K562 (cell line): Measurements from ENCODE around the gene FCHO1. TPM values are rescaled to one million over a fixed set of nuclear protein-coding genes. Genes with fewer than 3 reads are reported as not detected.

Experiments used
- ATAC-seq: fragments of 200-7000 bp; cut with Tn5 transposase; 3 replicates; pipeline ENCODE4 v1.9.1; 2020; ENCODE audit warnings: moderate library complexity
- BruUV-seq: library from RNA; stranded (reverse); fragments of 400-500 nt; replicated peaks from 2 replicates; lab custom pipeline; 2021; lab: Mats Ljungman, UMichigan
- CTCF ChIA-PET: fragments of 300-600 bp; formaldehyde crosslinking; extraction: SDS; loops from one replicate; lab custom pipeline; 2021; ENCODE audit warnings: low intra/inter-chr PET ratio; lab: Yijun Ruan, JAX
- POLR2A ChIA-PET: fragments of 300-600, 350-650 bp; sonication (Branson Sonifier 250); formaldehyde crosslinking; extraction: SDS; loops from one replicate; lab custom pipeline; 2021; ENCODE audit warnings: antibody characterized with exemption, inconsistent platforms; lab: Yijun Ruan, JAX
- DNase-seq, 4 experiments: peaks; one replicate each; pipeline versions ENCODE4 v3.0.0 to v3.0.0-alpha.2; 2011 to 2018; ENCODE audit warnings: low spot score in 3 of 4, mixed read lengths in 3 of 4; ENCODE audit errors: extremely low read depth in 1 of 4
- FAIRE-seq: peaks from 2 replicates; lab custom pipeline; 2011; peaks lifted over from hg19 to GRCh38; lab: Jason Lieb, UNC
- H2AFZ ChIP-seq: 2 replicates; pipeline ENCODE4 v1.6.0; 2011; ENCODE audit warnings: low read depth, low read length, control low read depth, inconsistent platforms
- H3K27ac ChIP-seq: fragments of 200-600 bp; 3 replicates; pipeline ENCODE4 v1.8.0; 2011; ENCODE audit warnings: low read depth, mild to moderate bottlenecking, control low read depth, inconsistent platforms, low read length, moderate library complexity, mixed read lengths; ENCODE audit errors: extremely low read depth
- H3K27me3 ChIP-seq, 2 experiments: fragments of 300-600 bp in 1 of 2; 2 replicates in 1 of 2; 3 replicates in 1 of 2; pipeline versions ENCODE4 v1.6.0 to v1.8.0; 2011; ENCODE audit warnings: inconsistent platforms in 2 of 2, low read length in 2 of 2, mild to moderate bottlenecking in 1 of 2, mixed read lengths in 1 of 2, moderate library complexity in 1 of 2; ENCODE audit not compliant: control insufficient read depth in 2 of 2, insufficient read depth in 2 of 2
- H3K36me3 ChIP-seq: fragments of 300-600 bp; 3 replicates; pipeline ENCODE4 v1.8.0; 2011; ENCODE audit warnings: mild to moderate bottlenecking, low read length, inconsistent platforms; ENCODE audit not compliant: control insufficient read depth, insufficient read depth
- H3K4me1 ChIP-seq, 2 experiments: fragments of 200-600 bp in 1 of 2; replicated peaks in 1 of 2; 2 replicates in 1 of 2; 3 replicates in 1 of 2; pipeline versions ENCODE4 v1.5.1 to v1.8.0; 2011; ENCODE audit warnings: inconsistent platforms in 2 of 2, low read length in 2 of 2, mild to moderate bottlenecking in 1 of 2, mixed read lengths in 1 of 2, moderate library complexity in 1 of 2; ENCODE audit not compliant: control insufficient read depth in 2 of 2, insufficient read depth in 2 of 2
- H3K4me2 ChIP-seq: 2 replicates; pipeline ENCODE4 v1.6.1; 2011; ENCODE audit warnings: low read length, control low read depth, inconsistent platforms, mixed read lengths; ENCODE audit not compliant: insufficient read depth
- H3K4me3 ChIP-seq: fragments of 200-600 bp; sonication (generic), shearing (Covaris generic); 2 replicates; pipeline ENCODE4 v1.5.1; 2016; ENCODE audit warnings: control low read depth, inconsistent platforms
- H3K79me2 ChIP-seq: fragments of 200-600 bp; 3 replicates; pipeline ENCODE4 v1.8.0; 2011; ENCODE audit warnings: low read length, inconsistent platforms; ENCODE audit not compliant: control insufficient read depth, insufficient read depth
- H3K9ac ChIP-seq, 2 experiments: 2 replicates each; pipeline versions ENCODE4 v1.6.0 to v1.6.1; 2011; ENCODE audit warnings: low read depth in 2 of 2, low read length in 2 of 2, control low read depth in 1 of 2, inconsistent platforms in 1 of 2, mild to moderate bottlenecking in 1 of 2, mixed read lengths in 1 of 2; ENCODE audit not compliant: insufficient read depth in 1 of 2
- H3K9me1 ChIP-seq: one replicate; pipeline ENCODE4 v1.6.0; 2011; ENCODE audit warnings: inconsistent platforms, mild to moderate bottlenecking, low read length, moderate library complexity; ENCODE audit not compliant: control insufficient read depth, insufficient read depth
- H3K9me3 ChIP-seq: replicated peaks from 2 replicates; pipeline ENCODE4 v1.5.1; 2011; ENCODE audit warnings: low read depth, low read length, inconsistent platforms; ENCODE audit not compliant: control insufficient read depth, insufficient read depth
- H4K20me1 ChIP-seq: replicated peaks from 2 replicates; pipeline ENCODE4 v1.6.1; 2011; ENCODE audit warnings: low read length, inconsistent platforms, mixed read lengths; ENCODE audit not compliant: control insufficient read depth, insufficient read depth
- BRF1 ChIP-seq: IDR thresholded peaks from 3 replicates; pipeline ENCODE4 v1.6.1; 2011; ENCODE audit warnings: borderline replicate concordance, mild to moderate bottlenecking; ENCODE audit not compliant: insufficient read length; ENCODE audit errors: extremely low read depth
- NFIC ChIP-seq: fragments of 450-650 bp; IDR thresholded peaks from 2 replicates; pipeline ENCODE4 v1.6.1; 2017; ENCODE audit warnings: mild to moderate bottlenecking, inconsistent platforms
- POLR2G ChIP-seq: fragments of 200-400 bp; formaldehyde crosslinking; IDR thresholded peaks from 2 replicates; pipeline ENCODE4 v1.6.1; 2017; ENCODE audit warnings: low read depth, mild to moderate bottlenecking, antibody characterized with exemption, low read length, moderate library complexity
- RBFOX2 ChIP-seq: fragments of 200-400 bp; formaldehyde crosslinking; IDR thresholded peaks from 2 replicates; pipeline ENCODE4 v1.6.1; 2017; ENCODE audit warnings: low read depth, mild to moderate bottlenecking, low read length, moderate library complexity
- WGBS: fragments of 100-300 bp; shearing (Covaris generic); methylation state at CpG from one replicate; pipeline ENCODE4 v1.1.6; 2016; ENCODE audit warnings: low coverage, mixed read lengths; ENCODE audit not compliant: insufficient coverage; ENCODE audit errors: missing lambda C conversion rate; 5-methylcytosine and 5-hydroxymethylcytosine counted together
- in situ Hi-C: fragments of 300-500 bp; cut with MboI; formaldehyde crosslinking; loops from 4 replicates; pipeline ENCODE4 v1.15.0; 2018; ENCODE audit warnings: inconsistent platforms, mixed read lengths
- intact Hi-C: fragments of 100-400 bp; cut with micrococcal nuclease; formaldehyde crosslinking; loops from 2 replicates; pipeline ENCODE4 v1.14.2; 2022
- polyA plus RNA-seq, 8 experiments: library from polyadenylated mRNA; depleted of rRNA in 4 of 8; stranded (reverse) in 5 of 8; unstranded in 3 of 8; fragments of >200 nt; fragmentation: Nextera tagmentation in 2 of 8; fragmentation: Illumina TruSeq in 1 of 8; extraction: Ambion mirVana in 2 of 8; extraction: Trizol in 1 of 8; gene quantifications; 2 replicates each; pipeline versions ENCODE4 v1.2.1 to v1.2.3, GENCODE V29; 2011 to 2014; ENCODE audit warnings: inconsistent platforms in 1 of 8, missing spikeins in 1 of 8
- total RNA-seq, 7 experiments: library from RNA; depleted of rRNA in 6 of 7; stranded (reverse); fragments of >200 nt in 6 of 7; fragmentation: Illumina TruSeq in 2 of 7; extraction: Trizol in 2 of 7; gene quantifications; 2 replicates each; pipeline versions ENCODE4 v1.2.1 to v1.2.3, GENCODE V29; 2011 to 2021; ENCODE audit warnings: low replicate concordance in 1 of 7
- TF ChIP-seq, protein P1 (sequence below): sonication (generic); formaldehyde crosslinking; IDR thresholded peaks from 2 replicates; pipeline ENCODE4 v1.8.1; 2023; ENCODE audit warnings: mild to moderate bottlenecking, missing genetic modification reagents
- TF ChIP-seq, protein P2 (sequence below): sonication (generic); formaldehyde crosslinking; IDR thresholded peaks from 2 replicates; pipeline ENCODE4 v1.9.0; 2022; ENCODE audit warnings: mild to moderate bottlenecking, missing genetic modification reagents
- TF ChIP-seq, protein P3 (sequence below), 3 experiments: IDR thresholded peaks in 2 of 3; conservative IDR thresholded peaks in 1 of 3; 2 replicates each; pipeline ENCODE4 v1.5.1; 2011 to 2012; ENCODE audit warnings: low read length in 3 of 3, mild to moderate bottlenecking in 3 of 3, control low read depth in 2 of 3, improper control_type of control experiment in 1 of 3, inconsistent platforms in 1 of 3, low read depth in 1 of 3, mixed read lengths in 1 of 3, moderate library complexity in 1 of 3; ENCODE audit not compliant: insufficient read depth in 2 of 3

Gene FCHO1
- total and polyA plus RNA-seq, 9 of the 15 experiments (the other 6 are each of a cell fraction or from before 2014, with no cell fraction given), result 0.21 to 58.9 (median 18.3) TPM

DNA sequence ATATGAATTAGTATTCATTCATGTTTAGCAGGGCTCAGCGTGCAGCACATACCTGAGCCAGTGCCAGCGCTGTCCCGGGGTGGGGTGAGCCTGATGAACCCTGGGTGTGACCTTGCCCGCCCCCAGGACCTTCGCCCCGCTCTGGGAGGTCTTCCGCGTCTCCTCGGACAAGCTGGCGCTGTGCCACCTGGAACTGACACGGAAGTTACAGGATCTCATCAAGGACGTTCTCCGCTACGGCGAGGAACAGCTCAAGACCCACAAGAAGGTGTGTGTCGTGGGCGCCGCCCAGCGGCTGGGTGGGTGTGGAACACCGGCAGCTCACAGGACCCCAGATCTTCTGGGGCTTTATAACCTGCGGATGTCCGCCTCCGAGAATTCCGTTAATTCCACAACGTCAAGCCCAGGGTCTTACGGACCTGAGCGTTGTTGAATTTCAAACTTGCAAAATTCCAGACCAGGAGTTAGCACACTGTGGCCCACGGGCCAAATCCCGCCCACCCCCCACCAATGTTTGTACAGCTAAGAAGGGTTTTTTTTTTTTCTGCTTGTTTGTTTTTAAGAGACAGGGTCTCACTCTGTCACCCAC, 15.4 kb downstream of the FCHO1 start:
- peak overlapping the region in 1 of 2 experiments; percentile 13; a peak in 1 of 4 replicates for H3K9ac ChIP-seq
- intact Hi-C loops, result no loop called here
- TF ChIP-seq BRF1 (no peak), NFIC (peak; percentile 89), RBFOX2 (peak; percentile 51; the same call in 1 of the 2 replicates), POLR2G (0 out of 2 replicates have a peak, but pooled peaks have one; percentile 33)
- TF ChIP-seq, protein P1, sequence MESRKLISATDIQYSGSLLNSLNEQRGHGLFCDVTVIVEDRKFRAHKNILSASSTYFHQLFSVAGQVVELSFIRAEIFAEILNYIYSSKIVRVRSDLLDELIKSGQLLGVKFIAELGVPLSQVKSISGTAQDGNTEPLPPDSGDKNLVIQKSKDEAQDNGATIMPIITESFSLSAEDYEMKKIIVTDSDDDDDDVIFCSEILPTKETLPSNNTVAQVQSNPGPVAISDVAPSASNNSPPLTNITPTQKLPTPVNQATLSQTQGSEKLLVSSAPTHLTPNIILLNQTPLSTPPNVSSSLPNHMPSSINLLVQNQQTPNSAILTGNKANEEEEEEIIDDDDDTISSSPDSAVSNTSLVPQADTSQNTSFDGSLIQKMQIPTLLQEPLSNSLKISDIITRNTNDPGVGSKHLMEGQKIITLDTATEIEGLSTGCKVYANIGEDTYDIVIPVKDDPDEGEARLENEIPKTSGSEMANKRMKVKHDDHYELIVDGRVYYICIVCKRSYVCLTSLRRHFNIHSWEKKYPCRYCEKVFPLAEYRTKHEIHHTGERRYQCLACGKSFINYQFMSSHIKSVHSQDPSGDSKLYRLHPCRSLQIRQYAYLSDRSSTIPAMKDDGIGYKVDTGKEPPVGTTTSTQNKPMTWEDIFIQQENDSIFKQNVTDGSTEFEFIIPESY (CRISPR knock-in tag), result peak; percentile 84
- TF ChIP-seq, protein P2, sequence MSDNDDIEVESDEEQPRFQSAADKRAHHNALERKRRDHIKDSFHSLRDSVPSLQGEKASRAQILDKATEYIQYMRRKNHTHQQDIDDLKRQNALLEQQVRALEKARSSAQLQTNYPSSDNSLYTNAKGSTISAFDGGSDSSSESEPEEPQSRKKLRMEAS (CRISPR knock-in tag), result no peak
- TF ChIP-seq, protein P3, sequence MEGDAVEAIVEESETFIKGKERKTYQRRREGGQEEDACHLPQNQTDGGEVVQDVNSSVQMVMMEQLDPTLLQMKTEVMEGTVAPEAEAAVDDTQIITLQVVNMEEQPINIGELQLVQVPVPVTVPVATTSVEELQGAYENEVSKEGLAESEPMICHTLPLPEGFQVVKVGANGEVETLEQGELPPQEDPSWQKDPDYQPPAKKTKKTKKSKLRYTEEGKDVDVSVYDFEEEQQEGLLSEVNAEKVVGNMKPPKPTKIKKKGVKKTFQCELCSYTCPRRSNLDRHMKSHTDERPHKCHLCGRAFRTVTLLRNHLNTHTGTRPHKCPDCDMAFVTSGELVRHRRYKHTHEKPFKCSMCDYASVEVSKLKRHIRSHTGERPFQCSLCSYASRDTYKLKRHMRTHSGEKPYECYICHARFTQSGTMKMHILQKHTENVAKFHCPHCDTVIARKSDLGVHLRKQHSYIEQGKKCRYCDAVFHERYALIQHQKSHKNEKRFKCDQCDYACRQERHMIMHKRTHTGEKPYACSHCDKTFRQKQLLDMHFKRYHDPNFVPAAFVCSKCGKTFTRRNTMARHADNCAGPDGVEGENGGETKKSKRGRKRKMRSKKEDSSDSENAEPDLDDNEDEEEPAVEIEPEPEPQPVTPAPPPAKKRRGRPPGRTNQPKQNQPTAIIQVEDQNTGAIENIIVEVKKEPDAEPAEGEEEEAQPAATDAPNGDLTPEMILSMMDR (IDR thresholded peaks at IDR 0.05 in 2 of 3, conservative IDR thresholded peaks at IDR 0.05 in 1 of 3; ENCODE audit: insufficient read depth in 2 of 3, low read depth in 1 of 3, low read length in 3 of 3), result peak; percentile 60 to 64 (median 60)

More for the DNA sequence above, 15.4 kb downstream of the FCHO1 start:
- Histone ChIP-seq H3K4me1 (peaks cover 0 to 5% of the 10 kb centered on the region in 2 experiments; a peak in 3 of 5 replicates), H3K27me3 (no peaks in the 10 kb centered on the region), H3K4me3 (no peak overlapping the region), H3K27ac (no peak overlapping the region), H3K79me2 (no peaks in the 10 kb centered on the region), H3K4me2 (no peak overlapping the region), H3K9me1 (no peaks in the 10 kb centered on the region), H3K9me3 (no peaks in the 10 kb centered on the region), H3K36me3 (peaks cover 73% of the 10 kb centered on the region; the same call in 2 of the 3 replicates), H4K20me1 (0 out of 2 replicates have a peak, but pooled peaks cover 3% of the 10 kb centered on the region), H2AFZ (no peak overlapping the region)
- in situ Hi-C loops, result no loop called here
- DNase-seq, result peak in 2 of 4 experiments; percentile 29 to 63
- FAIRE-seq, result no peak
- ChIA-PET CTCF (no interaction called here), POLR2A (interaction anchor here (0.6 kb wide), 2 partner anchors 9 to 60 kb away, joined by 3 read pairs; no protein-coding TSS in a partner anchor)
- no TSS peak for BruUV-seq
- no peak for ATAC-seq
- WGBS, result 84% methylated on average over 24 of the region's 29 CpGs
